ENCODE data around the gene MAP3K8. TPM values are rescaled to one million over a fixed set of nuclear protein-coding genes. Genes with fewer than 3 reads are reported as not detected.

The MAP3K8 gene
- total and polyA plus RNA-seq, 9 of the 15 experiments (the other 6 are each of a cell fraction or from before 2014, with no cell fraction given): 6.9 to 23.6 (median 13.6) TPM

DNA sequence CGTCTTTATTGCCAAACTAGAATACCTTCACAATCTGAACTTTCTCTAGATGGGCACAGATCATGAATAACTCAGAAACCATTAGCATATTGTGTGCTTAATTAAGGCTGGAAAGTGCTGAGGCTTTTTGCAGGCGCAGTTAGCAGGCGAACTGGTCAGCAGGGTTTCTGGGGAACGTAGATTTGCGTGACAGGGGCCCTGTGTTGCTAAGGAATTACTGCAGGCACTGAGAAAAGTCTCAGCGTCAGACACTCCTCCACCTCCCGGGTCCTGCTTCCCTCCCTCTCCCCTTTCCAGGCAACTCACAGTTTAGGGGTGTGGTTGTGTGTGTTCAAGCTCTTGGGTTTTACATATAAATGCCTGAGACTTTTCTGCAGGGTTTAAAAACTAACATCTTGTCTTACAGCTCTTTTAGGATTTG lies 2.2 kb downstream of the MAP3K8 start (continued):
- TF ChIP-seq PPARD (CRISPR knock-in tag; IDR thresholded peaks at IDR 0.05) (no peak), POU5F1 (IDR thresholded peaks at IDR 0.05; ENCODE audit: borderline replicate concordance, low read depth, low read length, partially characterized antibody) (no peak), BHLHE40 (IDR thresholded peaks at IDR 0.05; ENCODE audit: low read length) (no peak), TAF7 (tag; IDR thresholded peaks at IDR 0.05) (no peak), DACH1 (IDR thresholded peaks at IDR 0.05; ENCODE audit: partially characterized antibody) (no peak), JUND (IDR thresholded peaks at IDR 0.05; ENCODE audit: borderline replicate concordance, low read depth, low read length) (peak; percentile 31; the same call in 1 of the 2 replicates), JUND (tag; IDR thresholded peaks at IDR 0.05; ENCODE audit: borderline replicate concordance, low read depth, low read length) (no peak; the same call in 2 of the 3 replicates), ARID1B (IDR thresholded peaks at IDR 0.05) (no peak), NR2F6 (CRISPR knock-in tag; IDR thresholded peaks at IDR 0.05) (no peak), RCOR1 (IDR thresholded peaks at IDR 0.05; ENCODE audit: borderline replicate concordance in 1 of 2, low read depth in 2 of 2, low read length in 2 of 2) (0 out of 4 replicates have a peak, but pooled peaks of 1 of the 2 experiments have one; percentile 42), ZNF24 (IDR thresholded peaks at IDR 0.05) (peak; percentile 76; the same call in 1 of the 2 replicates), EP300 (IDR thresholded peaks at IDR 0.05; ENCODE audit: low read length) (peak; percentile 56)
- TF ChIP-seq, protein P1, sequence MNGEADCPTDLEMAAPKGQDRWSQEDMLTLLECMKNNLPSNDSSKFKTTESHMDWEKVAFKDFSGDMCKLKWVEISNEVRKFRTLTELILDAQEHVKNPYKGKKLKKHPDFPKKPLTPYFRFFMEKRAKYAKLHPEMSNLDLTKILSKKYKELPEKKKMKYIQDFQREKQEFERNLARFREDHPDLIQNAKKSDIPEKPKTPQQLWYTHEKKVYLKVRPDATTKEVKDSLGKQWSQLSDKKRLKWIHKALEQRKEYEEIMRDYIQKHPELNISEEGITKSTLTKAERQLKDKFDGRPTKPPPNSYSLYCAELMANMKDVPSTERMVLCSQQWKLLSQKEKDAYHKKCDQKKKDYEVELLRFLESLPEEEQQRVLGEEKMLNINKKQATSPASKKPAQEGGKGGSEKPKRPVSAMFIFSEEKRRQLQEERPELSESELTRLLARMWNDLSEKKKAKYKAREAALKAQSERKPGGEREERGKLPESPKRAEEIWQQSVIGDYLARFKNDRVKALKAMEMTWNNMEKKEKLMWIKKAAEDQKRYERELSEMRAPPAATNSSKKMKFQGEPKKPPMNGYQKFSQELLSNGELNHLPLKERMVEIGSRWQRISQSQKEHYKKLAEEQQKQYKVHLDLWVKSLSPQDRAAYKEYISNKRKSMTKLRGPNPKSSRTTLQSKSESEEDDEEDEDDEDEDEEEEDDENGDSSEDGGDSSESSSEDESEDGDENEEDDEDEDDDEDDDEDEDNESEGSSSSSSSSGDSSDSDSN (IDR thresholded peaks at IDR 0.05; ENCODE audit: borderline replicate concordance in 1 of 2, low read depth in 2 of 2, low read length in 2 of 2): 0 out of 4 replicates have a peak, but pooled peaks of 1 of the 2 experiments have one; percentile 42
- TF ChIP-seq, protein P2, sequence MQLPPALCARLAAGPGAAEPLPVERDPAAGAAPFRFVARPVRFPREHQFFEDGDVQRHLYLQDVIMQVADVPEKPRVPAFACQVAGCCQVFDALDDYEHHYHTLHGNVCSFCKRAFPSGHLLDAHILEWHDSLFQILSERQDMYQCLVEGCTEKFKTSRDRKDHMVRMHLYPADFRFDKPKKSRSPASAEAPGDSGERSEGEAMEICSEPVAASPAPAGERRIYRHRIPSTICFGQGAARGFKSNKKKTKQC (CRISPR knock-in tag; IDR thresholded peaks at IDR 0.05): no peak
- TF ChIP-seq, protein P3, sequence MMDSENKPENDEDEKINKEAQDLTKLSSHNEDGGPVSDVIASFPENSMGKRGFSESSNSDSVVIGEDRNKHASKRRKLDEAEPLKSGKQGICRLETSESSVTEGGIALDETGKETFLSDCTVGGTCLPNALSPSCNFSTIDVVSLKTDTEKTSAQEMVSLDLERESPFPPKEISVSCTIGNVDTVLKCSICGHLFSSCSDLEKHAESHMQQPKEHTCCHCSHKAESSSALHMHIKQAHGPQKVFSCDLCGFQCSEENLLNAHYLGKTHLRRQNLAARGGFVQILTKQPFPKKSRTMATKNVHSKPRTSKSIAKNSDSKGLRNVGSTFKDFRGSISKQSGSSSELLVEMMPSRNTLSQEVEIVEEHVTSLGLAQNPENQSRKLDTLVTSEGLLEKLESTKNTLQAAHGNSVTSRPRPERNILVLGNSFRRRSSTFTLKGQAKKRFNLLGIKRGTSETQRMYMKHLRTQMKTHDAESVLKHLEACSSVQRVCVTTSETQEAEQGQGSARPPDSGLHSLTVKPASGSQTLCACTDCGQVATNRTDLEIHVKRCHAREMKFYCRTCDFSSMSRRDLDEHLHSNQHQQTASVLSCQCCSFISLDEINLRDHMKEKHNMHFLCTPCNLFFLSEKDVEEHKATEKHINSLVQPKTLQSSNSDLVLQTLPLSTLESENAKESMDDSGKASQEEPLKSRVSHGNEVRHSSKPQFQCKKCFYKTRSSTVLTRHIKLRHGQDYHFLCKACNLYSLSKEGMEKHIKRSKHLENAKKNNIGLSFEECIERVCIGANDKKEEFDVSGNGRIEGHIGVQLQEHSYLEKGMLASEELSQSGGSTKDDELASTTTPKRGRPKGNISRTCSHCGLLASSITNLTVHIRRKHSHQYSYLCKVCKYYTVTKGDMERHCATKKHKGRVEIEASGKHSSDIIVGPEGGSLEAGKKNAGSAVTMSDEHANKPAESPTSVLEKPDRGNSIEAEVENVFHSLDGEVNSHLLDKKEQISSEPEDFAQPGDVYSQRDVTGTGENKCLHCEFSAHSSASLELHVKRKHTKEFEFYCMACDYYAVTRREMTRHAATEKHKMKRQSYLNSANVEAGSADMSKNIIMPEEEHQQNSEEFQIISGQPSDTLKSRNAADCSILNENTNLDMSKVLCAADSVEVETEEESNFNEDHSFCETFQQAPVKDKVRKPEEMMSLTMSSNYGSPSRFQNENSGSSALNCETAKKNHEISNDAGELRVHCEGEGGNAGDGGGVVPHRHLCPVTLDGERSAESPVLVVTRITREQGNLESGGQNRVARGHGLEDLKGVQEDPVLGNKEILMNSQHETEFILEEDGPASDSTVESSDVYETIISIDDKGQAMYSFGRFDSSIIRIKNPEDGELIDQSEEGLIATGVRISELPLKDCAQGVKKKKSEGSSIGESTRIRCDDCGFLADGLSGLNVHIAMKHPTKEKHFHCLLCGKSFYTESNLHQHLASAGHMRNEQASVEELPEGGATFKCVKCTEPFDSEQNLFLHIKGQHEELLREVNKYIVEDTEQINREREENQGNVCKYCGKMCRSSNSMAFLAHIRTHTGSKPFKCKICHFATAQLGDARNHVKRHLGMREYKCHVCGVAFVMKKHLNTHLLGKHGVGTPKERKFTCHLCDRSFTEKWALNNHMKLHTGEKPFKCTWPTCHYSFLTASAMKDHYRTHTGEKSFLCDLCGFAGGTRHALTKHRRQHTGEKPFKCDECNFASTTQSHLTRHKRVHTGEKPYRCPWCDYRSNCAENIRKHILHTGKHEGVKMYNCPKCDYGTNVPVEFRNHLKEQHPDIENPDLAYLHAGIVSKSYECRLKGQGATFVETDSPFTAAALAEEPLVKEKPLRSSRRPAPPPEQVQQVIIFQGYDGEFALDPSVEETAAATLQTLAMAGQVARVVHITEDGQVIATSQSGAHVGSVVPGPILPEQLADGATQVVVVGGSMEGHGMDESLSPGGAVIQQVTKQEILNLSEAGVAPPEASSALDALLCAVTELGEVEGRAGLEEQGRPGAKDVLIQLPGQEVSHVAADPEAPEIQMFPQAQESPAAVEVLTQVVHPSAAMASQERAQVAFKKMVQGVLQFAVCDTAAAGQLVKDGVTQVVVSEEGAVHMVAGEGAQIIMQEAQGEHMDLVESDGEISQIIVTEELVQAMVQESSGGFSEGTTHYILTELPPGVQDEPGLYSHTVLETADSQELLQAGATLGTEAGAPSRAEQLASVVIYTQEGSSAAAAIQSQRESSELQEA (IDR thresholded peaks at IDR 0.05; ENCODE audit: low read depth): no peak
